Choroid plexus epithelial cell (primary cell): ENCODE measurements around the gene DIAPH3.

Experiments
- DNase-seq: peaks from one replicate; pipeline ENCODE4 v3.0.0-alpha.2; 2010; ENCODE audit warnings: low read depth
- H3K4me3 ChIP-seq: 2 replicates; pipeline ENCODE4 v1.5.1; 2011; ENCODE audit warnings: low read depth, mild to moderate bottlenecking, control low read depth, low read length, moderate library complexity
- TF ChIP-seq, protein P1 (sequence below): conservative IDR thresholded peaks from 2 replicates; pipeline ENCODE4 v1.5.1; 2011; ENCODE audit warnings: low read depth, mild to moderate bottlenecking, control low read depth, inconsistent platforms, low read length, moderate library complexity

The DIAPH3 gene

DNA sequence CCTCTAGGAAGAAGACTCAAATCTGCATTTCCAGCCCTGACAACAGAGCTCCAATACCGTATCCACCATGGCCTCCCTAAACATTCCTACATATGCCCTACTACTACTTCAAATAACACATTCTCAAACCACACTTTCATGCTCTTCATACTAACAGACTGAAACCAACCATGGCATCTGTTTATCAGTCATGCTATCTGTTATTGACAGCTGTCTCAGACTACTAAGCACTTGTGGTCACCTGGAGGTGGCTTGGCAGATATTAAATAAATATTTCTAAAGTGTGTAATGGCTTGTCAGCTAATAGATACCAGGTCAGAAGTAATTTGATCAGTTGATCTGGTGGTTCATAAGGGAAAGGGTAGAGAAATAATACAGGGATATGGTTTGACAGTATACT lies 489.1 kb downstream of the DIAPH3 start:
- TF ChIP-seq, protein P1, sequence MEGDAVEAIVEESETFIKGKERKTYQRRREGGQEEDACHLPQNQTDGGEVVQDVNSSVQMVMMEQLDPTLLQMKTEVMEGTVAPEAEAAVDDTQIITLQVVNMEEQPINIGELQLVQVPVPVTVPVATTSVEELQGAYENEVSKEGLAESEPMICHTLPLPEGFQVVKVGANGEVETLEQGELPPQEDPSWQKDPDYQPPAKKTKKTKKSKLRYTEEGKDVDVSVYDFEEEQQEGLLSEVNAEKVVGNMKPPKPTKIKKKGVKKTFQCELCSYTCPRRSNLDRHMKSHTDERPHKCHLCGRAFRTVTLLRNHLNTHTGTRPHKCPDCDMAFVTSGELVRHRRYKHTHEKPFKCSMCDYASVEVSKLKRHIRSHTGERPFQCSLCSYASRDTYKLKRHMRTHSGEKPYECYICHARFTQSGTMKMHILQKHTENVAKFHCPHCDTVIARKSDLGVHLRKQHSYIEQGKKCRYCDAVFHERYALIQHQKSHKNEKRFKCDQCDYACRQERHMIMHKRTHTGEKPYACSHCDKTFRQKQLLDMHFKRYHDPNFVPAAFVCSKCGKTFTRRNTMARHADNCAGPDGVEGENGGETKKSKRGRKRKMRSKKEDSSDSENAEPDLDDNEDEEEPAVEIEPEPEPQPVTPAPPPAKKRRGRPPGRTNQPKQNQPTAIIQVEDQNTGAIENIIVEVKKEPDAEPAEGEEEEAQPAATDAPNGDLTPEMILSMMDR, result no peak
- no peak for DNase-seq
- H3K4me3 ChIP-seq, result no peak overlapping the region

DNA sequence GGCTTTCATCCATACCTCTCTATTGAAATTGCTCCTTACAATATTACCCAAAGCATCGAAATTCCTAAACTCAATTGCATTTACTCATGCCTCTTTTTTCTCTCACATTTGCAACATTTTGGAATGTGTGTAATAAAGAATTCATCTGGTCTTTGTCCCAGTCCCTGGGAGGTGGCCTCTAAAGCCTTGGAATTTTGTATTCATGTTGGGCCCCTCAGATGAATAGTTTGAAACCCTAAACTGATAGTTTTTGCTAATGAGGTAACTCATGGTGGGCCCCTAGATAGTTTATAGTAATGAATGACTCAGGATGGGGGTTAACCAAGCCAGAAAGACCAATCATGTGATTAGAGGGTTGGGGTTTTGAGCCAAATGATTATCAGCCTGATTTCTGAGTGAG lies 490.4 kb downstream of the DIAPH3 start:
- TF ChIP-seq, protein P1, result no peak
- no peak overlapping the region for H3K4me3 ChIP-seq
- DNase-seq, result no peak

DNA sequence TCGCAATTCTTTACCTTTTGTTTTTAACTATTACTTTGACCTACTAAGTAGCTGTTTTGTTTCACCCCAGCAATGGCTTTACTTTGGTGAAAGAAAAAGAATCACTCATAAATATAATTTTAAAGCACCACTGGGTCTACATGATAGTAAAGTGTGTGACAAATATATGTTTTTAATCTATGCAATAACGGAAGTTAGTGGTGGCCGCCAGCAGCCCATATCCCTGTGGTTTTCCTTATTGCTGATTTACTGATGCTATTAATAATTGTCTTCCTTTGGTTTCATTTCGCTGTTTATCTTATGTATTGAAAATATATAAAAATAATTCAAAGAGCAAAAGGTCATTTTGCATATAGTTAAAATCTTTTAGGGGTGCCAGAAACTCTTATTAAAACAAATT lies 491.3 kb downstream of the DIAPH3 start:
- DNase-seq, result no peak
- no peak overlapping the region for H3K4me3 ChIP-seq
- TF ChIP-seq, protein P1, result no peak

DNA sequence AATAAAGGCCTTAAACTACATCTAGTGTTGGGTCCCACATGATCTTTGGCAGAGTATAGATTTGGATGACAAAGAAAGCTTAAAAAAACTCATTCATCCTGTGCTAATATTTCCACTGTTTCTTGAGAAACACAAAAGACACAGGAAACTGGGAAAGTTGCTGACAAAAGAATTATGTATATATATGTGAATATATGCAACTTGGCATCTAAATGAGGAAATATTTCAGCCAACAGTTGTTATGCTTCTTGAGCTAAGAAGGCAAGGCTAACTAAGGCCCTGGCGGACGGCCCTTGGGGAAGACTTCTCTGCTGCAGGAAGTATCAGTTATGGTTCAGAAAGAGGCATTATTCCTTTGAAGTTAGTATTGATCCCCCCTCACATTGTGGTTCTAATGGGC lies 491.8 kb downstream of the DIAPH3 start:
- H3K4me3 ChIP-seq, result no peak overlapping the region
- TF ChIP-seq, protein P1, result no peak
- DNase-seq, result no peak

DNA sequence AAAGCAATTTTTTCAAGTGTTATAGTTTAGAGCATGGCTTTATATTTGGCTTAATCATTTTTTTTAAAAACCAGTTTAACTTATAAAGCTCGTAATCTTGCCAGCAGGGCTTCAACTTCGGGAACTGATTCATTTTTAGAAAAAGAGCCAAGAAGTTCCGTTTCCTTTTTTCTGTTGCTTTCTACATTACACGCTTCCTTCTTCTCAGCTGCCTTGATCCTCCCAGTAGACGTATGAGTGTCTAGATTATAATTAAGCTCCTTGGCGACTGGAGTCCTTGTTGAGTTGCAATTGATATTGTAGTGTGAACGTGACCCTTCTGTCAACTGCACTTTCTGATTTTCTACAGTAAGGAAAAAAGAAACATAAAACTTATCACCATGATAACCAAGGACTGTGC lies 497.2 kb downstream of the DIAPH3 start:
- H3K4me3 ChIP-seq, result no peak overlapping the region
- DNase-seq, result no peak
- TF ChIP-seq, protein P1, result no peak

DNA sequence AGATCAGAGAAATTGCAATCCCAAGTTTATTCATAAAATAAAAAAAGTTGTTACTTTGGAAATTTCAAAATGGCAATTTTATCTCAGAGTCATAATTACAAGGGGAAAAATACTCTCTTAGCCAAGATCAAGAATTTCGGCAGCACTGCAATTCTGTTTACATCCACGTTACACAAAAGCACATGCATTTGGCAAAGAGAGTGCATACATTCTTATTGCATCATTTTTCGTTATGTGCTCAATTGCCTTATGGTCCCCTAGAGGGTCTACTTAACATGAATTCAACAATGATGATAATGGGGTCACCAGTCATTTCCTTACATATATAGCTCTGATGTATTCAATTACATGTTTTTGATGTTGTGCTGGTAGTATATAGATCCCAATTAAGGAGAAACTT lies 498.0 kb downstream of the DIAPH3 start:
- no peak for DNase-seq
- H3K4me3 ChIP-seq, result no peak overlapping the region
- TF ChIP-seq, protein P1, result no peak

DNA sequence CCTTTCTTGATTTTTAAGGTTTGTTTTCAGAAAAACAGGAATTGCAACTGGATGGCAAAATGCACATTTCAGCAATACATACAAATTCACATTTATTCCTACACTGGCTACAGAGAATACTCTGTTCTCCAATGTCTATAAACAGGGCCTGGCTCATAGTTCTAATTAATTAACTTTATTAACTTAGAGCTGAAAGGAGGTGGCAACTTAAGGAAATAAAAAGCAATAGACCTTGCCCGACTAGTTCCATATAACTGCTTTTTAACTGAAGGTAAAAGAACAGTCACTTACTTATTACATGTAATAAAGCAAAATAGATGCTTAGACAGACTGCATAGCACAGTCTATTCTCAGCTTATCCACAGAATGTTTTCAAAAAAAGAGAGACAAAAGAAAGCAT lies 498.5 kb downstream of the DIAPH3 start:
- DNase-seq, result no peak
- TF ChIP-seq, protein P1, result no peak
- H3K4me3 ChIP-seq, result no peak overlapping the region
